Neutrophil (primary cell): ENCODE data around the gene DDX1.

ENCODE experiments used
- H3K27ac ChIP-seq: fragments of 200-600 bp; sonication (generic); 2 replicates; pipeline ENCODE4 v1.5.1; 2016; ENCODE audit warnings: mild to moderate bottlenecking, moderate library complexity
- H3K27me3 ChIP-seq: fragments of 200-600 bp; sonication (generic); 2 replicates; pipeline ENCODE4 v1.6.0; 2016; ENCODE audit warnings: mild to moderate bottlenecking
- H3K36me3 ChIP-seq: fragments of 200-600 bp; sonication (generic); 2 replicates; pipeline ENCODE4 v1.5.1; 2017
- H3K4me1 ChIP-seq, 2 experiments: fragments of 200-600 bp in 1 of 2; sonication (generic) in 1 of 2; 1 replicate in 1 of 2; 2 replicates in 1 of 2; pipeline versions ENCODE4 v1.5.1 to v1.6.1; 2013 to 2016; ENCODE audit warnings: low read depth in 1 of 2, low read length in 1 of 2, mild to moderate bottlenecking in 1 of 2, moderate library complexity in 1 of 2; ENCODE audit not compliant: control insufficient read depth in 1 of 2, insufficient read depth in 1 of 2
- H3K4me3 ChIP-seq, 2 experiments: fragments of 200-600 bp in 1 of 2; sonication (generic) in 1 of 2; 1 replicate in 1 of 2; 2 replicates in 1 of 2; pipeline ENCODE4 v1.5.1; 2013 to 2016; ENCODE audit warnings: low read depth in 1 of 2, low read length in 1 of 2, mild to moderate bottlenecking in 1 of 2, moderate library complexity in 1 of 2
- H3K9me3 ChIP-seq: fragments of 200-600 bp; sonication (generic); 2 replicates; pipeline ENCODE4 v1.5.1; 2016
- TF ChIP-seq, protein P1 (sequence below): fragments of 200-600 bp; sonication (generic); IDR thresholded peaks from 2 replicates; pipeline ENCODE4 v1.5.1; 2016; ENCODE audit warnings: antibody characterized with exemption

DDX1 gene

DNA sequence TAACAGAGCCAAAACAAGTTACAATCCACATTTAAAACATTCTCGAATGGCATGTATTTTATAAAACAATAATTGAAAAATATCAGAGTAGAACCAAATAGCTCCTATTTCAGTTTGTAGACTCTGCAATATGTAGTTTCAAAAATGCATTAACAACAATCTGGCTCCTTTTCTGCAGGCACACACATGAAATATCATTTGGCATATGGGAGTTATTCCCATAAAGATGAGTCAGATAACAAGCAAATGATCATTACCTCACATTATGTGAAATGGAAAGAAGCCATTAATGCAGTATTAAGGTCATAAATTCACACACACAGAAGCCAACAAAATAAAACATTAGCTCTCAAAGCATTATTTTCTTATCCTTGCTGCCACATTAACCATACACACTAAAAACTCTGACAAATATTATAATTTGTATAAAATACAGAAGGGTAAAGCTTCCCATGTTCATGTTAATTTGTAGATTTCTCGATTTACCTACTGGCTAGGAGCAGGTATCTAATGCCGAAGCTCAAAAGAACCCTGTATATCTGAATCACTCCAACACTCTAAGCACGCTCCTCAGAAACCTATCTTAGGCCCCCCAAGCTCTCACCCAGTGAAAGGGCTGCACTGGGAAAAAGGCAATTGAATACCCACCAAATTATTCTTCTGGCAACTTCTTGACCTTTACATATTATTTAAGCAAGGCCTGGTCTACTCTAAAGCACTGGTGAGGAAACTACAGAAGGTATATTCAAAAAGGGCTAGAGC is 44.4 kb upstream of the DDX1 start:
- TF ChIP-seq, protein P1, sequence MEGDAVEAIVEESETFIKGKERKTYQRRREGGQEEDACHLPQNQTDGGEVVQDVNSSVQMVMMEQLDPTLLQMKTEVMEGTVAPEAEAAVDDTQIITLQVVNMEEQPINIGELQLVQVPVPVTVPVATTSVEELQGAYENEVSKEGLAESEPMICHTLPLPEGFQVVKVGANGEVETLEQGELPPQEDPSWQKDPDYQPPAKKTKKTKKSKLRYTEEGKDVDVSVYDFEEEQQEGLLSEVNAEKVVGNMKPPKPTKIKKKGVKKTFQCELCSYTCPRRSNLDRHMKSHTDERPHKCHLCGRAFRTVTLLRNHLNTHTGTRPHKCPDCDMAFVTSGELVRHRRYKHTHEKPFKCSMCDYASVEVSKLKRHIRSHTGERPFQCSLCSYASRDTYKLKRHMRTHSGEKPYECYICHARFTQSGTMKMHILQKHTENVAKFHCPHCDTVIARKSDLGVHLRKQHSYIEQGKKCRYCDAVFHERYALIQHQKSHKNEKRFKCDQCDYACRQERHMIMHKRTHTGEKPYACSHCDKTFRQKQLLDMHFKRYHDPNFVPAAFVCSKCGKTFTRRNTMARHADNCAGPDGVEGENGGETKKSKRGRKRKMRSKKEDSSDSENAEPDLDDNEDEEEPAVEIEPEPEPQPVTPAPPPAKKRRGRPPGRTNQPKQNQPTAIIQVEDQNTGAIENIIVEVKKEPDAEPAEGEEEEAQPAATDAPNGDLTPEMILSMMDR = no peak

DNA sequence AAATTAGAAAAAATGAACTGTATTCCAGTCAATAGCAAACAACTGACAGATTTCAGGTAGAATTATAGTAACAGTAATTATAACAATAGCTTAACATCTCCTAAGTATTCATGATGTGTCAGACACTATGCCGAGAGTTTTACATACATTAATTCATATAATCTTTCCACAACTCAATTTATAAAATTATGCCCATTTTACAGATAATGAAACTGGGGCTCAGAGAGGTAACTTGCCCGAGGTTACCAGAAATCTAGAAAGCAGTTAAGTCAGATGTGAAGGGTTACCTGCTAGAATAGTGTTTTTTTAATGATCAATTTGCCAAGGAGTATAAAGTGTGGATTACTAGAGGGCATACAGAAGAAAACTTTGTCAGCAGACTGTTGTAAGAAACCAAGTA is 42.7 kb upstream of the DDX1 start:
- H3K36me3 ChIP-seq = peaks cover 5% of the 10 kb centered on the region
- H3K4me1 ChIP-seq = no peaks in the 10 kb centered on the region
- TF ChIP-seq, protein P1 = no peak
- no peak overlapping the region for H3K27ac ChIP-seq
- H3K27me3 ChIP-seq = no peaks in the 10 kb centered on the region
- H3K4me3 ChIP-seq = no peak overlapping the region
- H3K9me3 ChIP-seq = no peaks in the 10 kb centered on the region

More for the DNA sequence above, 44.4 kb upstream of the DDX1 start:
- Histone ChIP-seq H3K27me3 (no peaks in the 10 kb centered on the region), H3K9me3 (no peaks in the 10 kb centered on the region), H3K27ac (no peak overlapping the region), H3K36me3 (no peaks in the 10 kb centered on the region), H3K4me3 (no peak overlapping the region), H3K4me1 (no peaks in the 10 kb centered on the region)

DNA sequence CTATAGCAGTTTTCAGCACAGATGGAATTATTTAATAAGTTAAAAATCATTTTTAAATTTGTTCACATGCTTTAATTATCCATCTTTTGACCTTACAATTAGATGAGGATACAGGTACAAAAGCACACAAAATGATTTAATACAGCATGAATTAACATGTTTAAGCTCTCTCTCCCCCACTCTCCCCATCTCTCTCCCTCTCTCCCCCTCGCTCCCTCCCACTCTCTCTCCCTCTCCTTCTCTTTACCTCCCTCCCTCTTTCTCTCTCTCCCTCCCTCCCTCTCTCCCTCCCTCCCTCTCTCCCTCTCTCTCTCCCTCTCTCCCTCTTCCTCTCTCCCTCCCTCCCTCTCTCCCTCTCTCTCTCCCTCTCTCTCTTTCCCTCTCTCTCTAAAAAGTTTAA is 38.1 kb upstream of the DDX1 start:
- TF ChIP-seq, protein P1 = no peak
- no peaks in the 10 kb centered on the region for H3K9me3 ChIP-seq
- no peak overlapping the region for H3K4me3 ChIP-seq
- no peaks in the 10 kb centered on the region for H3K27me3 ChIP-seq
- H3K27ac ChIP-seq = no peak overlapping the region
- peaks cover 5% of the 10 kb centered on the region for H3K36me3 ChIP-seq
- no peaks in the 10 kb centered on the region for H3K4me1 ChIP-seq

DNA sequence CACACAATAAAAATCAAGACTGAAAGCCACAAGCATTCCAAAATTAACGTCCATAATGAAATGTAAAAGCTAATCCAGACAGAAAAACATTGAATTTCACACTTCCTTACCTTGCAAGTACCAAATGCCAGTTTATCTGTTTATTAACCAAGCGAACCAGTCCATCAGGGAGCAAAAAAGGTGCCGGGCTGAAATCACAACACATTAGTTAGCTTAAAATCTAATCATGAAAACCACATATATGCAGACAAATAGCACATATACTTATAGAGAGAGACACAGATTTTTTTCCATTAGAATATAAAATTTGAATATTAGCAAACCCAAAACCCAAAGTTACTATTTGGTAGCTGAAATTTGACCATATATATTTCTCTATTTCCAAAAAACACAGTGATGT is 37.7 kb upstream of the DDX1 start:
- no peak overlapping the region for H3K4me3 ChIP-seq
- H3K9me3 ChIP-seq = no peaks in the 10 kb centered on the region
- H3K36me3 ChIP-seq = peaks cover 5% of the 10 kb centered on the region

DNA sequence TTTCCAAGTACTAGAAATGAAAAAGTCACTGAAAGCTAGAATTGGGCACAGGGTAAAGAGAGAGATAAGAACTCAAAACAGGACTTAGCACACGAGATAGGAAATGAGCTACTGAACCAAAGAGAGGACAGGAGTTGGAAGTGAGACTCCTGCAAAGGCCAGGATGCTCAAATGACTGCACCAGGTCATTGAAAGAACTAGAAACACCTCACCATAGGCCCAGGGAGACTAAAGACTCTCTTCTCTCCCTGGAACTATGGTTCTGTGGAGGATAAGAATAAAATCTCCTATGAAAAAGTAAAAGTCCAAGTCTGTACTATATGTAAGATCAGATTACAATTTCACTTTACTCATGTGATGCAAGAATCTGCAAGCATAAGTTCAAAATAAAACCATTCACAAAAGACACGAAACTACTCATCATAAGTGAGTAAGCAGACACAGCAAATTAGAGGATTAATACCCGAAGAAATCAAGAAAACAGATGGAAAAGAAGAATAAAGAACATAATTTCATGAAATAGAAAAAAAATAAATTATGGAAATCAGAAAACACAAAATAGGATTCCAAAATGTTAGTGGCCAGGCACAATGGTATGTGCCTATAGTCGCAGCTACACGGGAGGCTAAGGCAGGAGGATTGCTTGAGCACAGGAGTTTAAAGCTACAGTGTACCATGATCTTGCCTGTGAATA is 37.0 kb upstream of the DDX1 start:
- Histone ChIP-seq H3K4me1 (peaks cover 0 to 1% of the 10 kb centered on the region in 2 experiments), H3K36me3 (peaks cover 5% of the 10 kb centered on the region), H3K27ac (no peak overlapping the region), H3K9me3 (no peaks in the 10 kb centered on the region), H3K4me3 (no peak overlapping the region), H3K27me3 (no peaks in the 10 kb centered on the region)
- TF ChIP-seq, protein P1 = no peak

More for the DNA sequence above, 37.7 kb upstream of the DDX1 start:
- Histone ChIP-seq H3K27ac (no peak overlapping the region), H3K4me1 (no peaks in the 10 kb centered on the region), H3K27me3 (no peaks in the 10 kb centered on the region)
- TF ChIP-seq, protein P1 = no peak
